Stimulated activated CD8-positive, alpha-beta memory T cell treated with anti-CD3 and anti-CD28 coated beads, Interleukin-15, amount 100 ng/mL, for 48 hours (primary cell): ENCODE data around the gene COBL.

Experiments
- DNase-seq, 2 donors: peaks; one replicate each; pipeline ENCODE4 v3.0.0-alpha.2; 2020; ENCODE audit warnings: low read depth in 2 of 2

COBL gene

DNA sequence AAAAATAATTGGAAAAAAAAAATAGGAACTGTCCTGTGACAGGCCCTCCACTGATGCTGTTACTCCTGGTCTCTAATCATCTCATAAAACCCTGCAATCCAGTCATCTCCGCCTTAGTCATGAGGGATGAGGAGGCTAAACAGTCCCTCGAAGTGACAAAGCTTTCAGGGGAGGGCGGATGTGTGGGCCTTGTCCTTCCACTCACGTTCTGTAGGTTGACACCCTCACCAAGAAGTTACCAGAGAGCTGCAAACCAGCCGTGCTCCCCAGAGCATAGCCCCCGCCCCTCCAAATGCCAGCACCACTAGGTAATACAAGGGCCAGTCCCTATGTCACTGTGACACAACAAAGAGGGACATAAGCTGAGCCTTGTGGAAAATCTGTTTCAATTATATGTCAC lies 11.9 kb downstream of the COBL start:
- DNase-seq: no peak

DNA sequence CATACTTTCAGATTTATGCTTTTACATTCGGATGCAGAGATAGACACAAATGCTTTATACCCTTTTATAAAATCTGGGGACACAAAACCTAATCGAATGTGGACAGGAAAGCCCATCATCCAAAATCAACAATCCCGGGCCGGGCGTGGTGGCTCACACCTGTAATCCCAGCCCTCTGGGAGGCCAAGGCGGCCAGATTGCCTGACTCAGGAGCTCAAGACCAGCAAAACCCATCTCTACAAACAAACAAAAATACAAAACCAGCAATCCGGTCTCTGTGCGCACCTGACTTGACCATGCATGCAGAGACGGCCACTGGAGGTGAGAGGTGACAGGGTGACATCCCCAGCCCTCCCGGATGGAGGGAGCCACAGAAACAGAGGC lies 13.5 kb downstream of the COBL start:
- DNase-seq: no peak

DNA sequence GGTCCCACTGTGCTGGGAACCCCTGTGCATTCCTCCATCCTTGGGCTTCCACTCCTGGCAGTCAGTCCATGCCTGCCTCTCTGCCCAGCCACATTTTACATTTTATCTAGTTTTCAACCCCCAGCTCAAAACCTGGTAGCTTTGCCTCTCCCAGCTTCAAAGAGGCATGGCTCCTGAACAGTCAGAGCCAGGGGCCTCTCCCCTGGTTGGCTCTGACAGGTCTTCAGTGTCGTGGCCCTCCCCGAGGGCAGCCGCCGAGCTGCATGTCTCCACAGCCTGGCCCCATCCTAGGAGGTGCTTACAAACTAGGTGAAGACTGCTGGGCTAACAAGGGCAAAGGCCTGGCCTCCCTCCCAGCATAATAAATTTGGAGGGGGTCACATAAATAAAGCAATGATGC lies 14.8 kb downstream of the COBL start:
- DNase-seq: no peak

DNA sequence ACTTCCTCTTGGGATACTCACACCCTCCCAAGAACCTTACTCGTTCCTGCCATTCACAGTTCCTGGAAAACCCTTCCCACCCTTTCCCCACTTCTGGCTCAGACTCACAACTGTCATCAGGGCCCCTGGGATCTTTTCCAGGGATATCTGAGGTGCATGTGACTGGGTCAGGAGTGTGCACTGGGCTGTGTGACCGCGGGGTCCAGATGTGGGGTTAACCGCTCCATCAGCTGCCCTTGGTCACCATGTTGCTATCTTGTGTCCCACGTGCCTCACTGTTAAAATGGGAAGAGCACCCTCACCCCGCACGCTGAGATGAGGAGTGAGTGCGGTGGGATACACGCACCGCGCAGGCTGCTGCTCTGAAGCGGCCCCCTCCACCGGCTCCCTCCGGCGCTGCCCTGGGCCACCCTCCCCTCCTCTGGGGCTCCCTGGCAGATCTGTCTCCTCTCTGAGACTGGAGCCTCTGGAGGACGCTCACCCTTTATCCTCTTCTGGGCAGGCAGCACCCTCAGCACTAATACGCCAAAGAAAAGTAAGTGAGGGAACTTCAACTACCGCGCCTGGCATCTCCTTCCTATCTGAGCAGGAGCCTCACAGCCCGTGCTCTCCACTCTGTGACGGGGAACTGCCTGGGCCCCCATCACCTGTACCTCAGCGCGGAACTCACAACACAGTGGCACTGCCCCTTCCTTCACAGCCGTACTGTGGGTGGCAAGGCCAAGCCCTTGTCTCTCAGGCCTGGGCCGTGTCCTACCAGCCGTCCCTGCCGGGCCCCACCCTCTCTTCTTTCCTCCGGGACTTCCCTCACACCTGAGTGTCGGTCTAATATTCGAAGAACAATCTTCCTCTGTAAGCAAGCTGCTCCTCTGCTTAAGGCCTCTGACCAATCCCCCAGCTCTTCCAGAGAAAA lies 15.6 kb downstream of the COBL start:
- DNase-seq: no peak

DNA sequence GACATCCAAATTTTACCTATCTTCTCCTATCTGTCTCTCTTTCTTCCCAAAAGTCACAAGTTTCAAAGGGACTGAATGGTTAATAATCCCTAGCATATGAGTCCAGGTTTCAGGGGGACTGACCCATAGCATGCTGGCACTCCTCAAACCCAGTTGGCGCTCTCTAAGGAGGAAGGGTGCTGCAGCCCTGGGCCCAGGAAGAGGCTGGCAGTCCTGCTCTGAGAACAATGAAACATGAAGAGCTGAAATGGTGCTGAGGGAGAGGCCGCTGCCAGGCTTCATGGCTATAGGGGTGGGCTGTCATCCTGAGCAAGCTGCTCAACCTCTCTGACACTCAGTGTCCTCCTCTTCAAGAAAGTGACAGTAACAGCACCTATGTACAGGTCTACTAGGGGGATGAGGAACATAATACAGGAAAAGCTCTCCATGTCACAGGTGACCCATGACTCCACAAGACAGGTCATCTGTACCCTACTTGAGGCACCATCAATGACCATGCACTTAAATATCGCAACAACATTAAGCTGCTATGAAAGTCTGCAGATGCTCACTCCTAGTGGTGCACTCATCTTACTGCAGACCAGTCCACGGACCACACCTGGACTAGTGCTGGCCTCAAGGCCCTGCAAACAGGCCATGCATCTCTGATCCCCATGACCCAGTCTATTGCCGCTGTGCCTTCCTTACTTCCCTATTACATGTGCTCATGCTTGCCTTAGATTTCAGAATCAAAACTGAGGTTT lies 17.0 kb downstream of the COBL start:
- no peak for DNase-seq

DNA sequence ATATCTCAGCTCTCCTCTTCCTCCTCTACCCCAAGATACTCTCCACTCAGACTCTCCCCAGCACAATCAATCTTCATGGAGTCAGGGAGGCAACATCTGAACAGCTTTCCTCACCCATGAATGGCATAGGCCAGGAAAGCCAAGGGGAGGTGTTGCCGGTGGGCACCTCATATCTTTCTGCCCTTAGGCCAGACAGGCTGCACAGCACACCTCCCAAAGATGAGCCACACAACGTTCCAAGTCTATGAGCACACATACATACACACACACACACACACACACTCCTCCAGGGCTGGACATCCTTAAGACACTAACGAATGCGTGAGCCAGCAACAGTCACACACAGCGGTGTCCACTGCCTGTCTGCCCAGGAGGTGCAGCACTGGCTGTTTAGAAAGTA lies 17.7 kb downstream of the COBL start:
- no peak for DNase-seq

DNA sequence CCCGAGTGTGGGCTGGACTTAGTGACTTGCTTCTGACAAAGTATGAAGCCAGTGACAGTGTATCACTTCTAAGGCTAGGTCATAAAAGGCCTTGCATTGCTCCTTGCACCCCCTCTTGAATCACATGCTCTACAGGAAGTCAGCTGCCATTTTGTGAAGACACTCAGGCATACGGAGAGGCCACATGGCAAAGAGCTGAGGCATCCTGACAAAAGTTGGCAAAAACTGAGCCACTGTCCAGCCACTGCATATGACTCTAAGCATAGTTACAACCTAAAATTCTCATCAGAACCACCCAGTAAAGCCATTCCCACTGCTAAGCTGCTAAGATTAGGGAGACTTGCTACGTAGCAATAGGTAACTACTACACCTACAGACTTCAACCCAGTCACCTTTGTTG lies 18.6 kb downstream of the COBL start:
- DNase-seq: no peak

DNA sequence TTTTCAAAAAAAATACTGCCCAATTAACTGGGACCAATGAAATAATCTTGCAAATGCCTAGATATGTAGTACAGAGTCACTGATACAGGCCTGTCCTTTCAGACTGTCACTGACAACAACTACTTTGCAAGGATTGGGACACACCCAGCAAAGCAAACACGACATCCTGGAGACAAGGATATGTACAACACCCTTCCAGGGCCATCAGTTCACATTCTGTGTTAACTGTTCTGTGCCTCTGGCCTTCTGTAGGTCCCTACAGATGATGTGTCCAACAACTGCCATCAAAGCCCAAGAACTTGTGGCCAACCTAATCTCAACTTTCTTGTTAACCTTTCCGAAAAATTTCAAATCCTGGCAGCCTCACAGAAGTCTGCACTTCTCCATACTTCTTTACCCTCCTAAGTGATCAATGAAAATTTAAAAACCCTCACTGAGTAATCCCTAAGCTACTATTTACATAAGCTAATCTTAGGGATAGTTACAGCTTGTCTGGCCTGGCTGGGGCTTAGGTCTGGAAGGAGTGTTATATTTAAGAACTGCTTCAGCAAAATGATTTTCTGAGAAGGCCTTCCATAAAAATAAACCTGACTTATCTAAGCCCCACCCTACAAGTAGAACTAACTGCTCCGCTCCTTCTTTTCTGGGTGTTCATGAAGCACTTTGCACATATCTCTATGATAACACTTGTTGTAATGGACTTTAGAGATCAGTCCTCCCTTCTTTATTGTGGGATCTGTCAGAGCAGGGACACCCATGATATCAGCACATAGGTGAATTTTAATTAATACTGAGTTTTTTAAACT lies 21.0 kb downstream of the COBL start:
- DNase-seq: no peak

DNA sequence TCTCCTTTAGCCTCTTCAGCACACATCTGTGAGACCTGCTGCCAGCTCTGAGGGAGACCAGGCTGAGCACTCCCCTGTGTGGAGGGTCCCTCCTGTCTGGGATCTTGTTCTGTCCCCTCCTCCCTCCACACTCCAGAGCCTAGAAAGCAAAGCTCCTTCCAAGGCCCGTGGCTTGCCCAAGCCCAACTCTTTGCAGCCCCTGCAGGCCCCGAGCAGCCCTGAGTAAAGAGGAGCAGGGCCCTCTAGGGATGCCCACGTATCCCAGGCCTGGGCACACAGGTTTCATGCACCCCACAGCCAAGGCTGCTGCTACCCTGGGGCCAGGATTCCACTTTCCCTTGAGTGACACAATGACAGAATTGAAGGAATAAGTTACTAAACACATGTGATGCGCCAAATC lies 24.0 kb downstream of the COBL start:
- DNase-seq: no peak

DNA sequence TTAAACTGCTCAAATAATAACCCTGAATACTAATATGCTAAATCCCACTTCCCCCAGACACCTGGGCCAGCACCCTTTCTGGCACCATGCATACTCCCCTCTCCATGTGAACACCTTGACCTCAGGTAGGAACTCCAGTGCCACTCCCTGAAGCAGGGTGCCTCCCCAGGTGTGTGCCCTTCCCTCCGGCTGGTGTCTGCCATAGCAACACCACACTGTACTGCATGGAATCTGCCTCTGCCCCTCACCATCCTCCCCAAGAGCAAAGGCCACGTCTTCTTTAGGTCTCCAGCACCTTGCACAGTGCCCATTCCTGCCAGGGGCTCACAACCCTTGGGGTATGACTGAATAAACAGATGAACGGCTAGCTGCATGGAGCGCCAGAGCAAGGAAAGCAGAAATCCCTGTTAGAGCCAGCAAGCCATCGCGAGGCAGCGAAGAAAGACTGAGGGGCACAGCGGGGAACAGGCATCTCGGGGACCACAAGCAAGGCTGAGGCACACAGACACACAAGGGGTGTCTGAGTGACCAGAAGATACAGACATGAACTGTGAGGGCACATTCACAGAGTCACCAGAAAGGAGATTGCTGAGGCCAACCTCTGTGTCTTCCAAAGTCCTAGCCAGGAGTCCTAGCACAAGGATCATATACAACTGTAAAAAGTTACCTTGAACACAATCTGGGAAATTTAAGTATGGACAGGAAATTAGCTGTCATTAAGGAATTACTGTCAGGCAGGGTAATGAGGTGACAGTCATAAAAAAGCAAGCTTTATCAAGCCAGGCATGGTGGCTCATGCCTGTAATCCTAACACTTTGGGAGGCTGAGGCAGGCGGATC lies 25.7 kb downstream of the COBL start:
- no peak for DNase-seq

DNA sequence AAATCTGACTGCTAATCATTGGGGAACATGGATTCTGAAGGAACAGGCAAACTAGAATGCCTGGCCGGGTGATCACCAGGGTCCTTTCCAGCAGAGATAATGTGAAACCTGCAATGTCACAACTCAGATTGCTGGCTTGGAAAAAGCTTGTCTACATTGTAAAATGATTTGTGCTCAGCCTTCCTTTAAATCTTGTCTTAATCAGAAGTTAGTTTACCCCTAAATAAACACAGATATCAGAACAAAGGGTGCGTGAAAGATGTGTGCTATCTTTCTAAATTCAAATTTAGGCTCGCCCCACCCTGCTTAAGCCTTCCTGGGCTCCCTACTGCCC lies 26.3 kb downstream of the COBL start:
- DNase-seq: no peak

DNA sequence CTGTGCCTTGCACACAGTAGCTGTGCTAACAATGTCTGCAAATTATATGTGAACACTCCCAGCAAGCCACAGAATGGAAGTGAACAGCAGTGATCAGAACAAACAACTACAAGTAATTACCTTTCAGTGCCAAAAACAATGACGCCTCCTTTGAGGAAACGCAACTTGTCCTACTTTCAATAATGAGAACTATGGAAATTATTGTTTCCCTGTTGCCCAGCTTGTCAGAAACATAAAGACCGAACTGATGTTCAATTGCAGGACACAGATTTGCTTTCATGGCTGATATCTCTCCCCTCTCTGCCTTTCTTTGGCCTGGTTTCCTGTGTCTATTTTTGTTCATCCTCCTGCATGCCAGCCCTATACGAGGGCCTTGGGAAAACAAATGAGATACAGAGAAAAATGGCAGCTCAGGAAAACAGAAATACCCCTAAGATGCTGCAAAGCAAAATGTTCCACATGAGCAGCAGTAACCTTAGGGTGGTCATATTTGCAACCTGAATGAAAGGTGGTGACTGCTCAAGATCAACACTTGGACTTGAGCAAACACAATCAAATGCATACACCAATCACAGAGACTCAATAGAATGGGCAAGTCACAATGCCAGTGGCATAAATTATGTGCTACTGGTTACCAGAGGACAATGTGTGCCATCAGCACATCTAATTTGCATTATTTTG lies 26.8 kb downstream of the COBL start:
- no peak for DNase-seq

DNA sequence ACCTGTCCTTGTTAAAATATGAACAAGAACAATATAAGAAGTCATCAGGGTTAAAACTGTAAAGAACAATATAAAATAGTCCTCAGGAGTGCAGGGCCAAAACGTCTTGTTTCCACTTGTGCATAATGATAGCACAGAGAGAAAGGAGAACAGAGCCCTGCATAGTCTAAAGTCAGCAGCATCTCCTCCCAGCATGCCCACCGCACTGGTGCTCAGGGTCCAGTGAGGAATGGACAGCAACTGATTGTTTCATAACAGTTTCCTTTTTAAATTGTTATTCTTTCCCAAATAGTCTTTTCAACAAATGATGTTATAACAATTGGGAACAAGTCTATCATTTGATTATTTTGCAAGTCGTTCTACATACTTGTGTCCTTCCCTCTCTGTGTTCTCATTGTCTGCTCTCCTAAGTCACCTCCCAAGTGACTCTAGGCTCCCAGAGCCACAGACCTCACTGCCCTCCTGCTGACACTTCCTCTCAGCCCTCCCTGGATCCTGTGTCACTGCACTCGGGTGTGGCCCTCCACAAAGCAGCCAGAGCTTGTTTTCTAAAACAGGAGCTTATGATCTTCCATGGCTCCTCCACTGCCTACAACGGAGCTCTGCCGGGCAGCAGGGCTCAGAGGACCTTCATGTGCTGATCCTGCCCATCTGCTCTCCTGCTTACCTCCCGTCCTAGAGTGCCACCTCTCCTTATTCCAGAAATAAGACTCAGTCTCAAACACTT lies 27.6 kb downstream of the COBL start:
- DNase-seq: no peak

DNA sequence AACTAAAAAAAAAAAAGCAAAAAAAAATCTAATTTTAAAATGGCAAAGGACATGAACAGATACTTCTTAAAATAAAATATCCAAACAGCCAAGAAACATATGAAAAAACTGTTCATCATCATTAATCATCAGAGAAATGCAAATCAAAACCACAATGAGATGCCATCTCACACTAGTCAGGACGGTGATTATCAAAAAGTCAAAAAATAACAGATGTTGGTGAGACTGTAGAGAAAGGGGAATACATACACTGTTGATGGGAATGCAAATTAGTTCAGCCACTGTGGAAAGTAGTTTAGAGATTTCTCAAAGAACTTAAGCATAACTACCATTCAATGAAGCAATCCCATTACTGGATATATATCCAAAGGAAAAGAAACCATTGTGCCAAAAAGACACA lies 30.2 kb downstream of the COBL start:
- DNase-seq: no peak

DNA sequence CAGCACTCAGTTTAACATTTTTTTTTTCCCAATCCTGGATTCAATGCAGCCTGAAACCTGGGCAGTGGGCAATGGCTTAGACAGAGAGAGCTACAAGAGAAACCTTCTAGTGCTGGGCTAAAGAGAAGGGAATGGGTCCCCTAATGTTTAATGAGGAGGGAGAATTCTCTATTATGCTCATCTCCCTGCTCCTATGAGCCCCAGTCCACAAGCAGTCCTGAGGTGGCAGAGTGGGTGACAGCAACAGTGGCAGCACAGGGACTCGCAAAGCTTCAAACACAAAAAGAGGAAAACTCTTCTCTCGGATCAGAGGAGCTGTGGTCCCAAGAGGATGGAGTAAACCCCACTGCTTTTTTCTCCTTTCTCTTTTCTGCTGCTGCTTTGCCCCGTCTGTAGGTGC lies 36.5 kb downstream of the COBL start:
- DNase-seq: no peak

DNA sequence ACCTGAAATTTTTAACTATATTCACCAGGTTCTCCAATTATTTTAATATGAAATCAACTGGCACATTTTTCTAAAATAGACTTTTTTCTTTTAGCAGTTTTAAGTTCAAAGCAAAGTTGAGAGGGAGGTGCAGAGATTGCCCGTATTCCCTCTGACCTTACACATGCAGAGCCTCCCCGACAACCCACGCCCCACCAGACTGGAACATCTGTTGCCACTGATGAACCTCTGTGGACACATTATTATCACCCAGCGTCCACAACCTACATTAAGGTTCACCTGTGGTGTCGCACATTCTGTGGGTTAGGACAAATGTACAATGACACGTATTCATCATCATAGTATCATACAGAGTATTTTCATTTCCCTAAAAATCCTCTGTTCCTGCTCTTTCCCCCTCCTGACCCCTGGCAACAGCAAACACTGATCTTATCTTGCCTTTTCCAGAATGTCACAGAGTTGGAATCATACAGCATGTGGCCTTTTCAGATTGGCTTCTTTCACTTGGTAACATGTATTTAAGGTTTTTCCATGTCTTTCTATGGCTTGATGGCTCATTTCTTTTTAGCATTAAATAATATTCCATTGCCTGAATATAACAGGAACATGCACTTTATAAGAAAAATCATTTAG lies 37.1 kb downstream of the COBL start:
- no peak for DNase-seq

DNA sequence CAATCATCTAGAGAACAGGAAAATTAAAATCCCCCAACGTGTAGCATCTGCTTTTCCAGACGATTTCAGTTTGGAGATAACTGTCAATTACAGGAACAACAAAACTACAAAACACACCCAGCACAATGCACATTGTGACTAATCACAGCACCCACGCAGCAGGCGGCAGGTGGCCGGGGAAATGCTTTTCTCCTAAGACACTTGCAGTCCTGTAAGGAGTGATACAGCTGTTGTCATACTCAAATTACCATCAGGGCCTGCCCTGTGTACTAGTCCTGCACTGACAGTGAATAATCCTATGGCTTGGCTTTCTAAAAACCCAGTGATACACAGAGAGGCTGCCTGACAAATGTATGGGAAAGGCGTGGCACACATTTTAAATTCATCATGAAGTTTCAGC lies 37.8 kb downstream of the COBL start:
- no peak for DNase-seq

DNA sequence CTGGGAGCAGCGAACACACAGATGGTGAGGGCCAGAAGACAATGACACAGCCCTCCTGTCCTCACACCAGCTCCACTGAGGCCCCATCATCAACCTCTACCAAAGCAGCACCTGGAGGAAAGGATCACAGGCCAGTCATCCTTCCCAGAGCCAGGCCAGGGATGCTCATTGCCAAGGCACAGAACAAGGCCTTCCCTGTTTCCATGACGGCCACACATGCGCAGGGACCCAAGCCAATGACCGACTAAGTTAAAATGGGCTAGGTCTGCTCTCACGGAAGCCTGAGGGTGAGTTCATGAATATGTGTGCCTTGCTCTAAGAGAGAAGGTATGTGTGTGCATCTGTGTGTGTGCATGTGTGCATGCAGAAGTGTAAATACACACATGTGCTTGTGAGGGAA lies 39.6 kb downstream of the COBL start:
- no peak for DNase-seq

DNA sequence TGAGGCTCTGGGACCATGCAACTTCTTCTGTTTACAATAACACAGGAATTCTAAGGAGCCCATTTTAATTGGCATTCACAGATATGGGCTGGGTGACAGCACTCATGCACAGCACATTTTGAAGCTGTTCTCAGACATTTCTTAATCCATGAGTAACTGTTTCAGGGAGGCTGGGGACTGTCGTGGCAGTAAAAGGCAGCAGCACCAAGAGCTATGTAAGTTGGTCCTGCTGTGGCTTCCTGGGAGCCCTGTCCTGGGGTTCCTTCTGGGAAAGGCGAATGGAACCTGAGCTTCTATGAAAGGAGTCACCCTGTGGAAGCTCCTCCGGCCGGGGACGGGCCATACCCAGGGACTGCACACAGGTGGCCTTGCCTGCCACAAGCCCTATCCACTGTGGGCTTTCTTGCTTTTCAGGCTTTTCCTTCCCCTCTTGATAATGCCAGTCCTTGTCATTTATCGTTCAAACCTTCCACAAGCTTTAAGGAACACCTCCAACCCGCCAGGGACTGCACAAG lies 40.5 kb downstream of the COBL start:
- no peak for DNase-seq

DNA sequence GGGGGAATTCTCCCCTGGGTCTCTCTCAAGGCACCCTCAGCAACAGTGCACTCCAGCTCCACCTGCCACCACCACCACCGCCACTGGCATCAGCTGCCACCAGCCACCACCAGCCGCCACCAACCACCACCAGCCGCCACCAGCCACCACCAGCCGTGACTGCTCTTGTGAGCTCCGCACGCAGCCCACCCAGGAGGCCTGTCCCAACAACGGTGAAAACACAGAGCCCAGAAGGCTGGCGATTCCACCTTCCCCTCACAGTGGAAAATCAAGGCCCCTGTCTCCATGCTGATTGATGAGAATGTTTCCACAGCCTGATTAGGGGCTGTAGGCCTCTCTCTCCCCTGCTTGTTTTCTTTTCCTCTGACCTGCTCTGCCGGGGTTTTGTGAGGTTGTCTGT lies 41.1 kb downstream of the COBL start:
- no peak for DNase-seq
